Measurements from ENCODE around the gene DDHD1.

DDHD1 gene

DNA sequence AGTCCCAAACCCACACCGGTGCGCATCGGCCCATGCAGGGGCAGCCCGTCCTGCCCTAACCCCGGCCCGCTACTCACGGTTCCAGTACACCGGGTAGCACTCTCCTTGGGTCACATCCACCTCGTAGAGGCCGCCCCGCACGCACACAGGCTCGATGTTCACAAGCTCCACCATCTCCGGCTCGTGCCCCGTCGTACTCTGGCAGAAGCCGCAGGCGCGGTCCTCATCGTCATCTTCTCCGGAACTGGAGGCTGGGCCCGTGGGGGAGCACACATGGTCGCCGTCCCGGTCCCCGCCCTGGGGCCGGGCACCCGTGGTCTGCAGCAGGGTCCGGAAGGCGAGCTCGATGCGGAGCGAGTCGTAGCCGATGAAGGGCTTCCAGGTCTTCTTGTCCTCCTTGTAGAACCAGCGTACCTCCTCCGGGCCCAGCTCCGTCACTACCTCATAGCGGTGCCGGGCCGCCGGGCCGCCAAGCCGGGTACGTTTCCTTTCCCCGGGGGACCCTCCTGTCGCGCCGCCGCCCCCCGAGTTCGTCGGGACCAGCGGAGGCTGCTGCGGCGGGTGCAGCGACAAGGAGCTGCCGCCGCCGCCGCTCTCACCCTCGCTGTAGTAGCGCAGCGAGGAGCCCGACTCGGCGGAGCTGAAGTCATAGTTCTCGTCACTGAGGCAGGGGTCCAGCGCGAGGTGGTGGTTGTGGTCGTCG lies 788 bp downstream of the DDHD1 start (continued):
- TF ChIP-seq KLF16 (tag by site-specific recombination; IDR thresholded peaks at IDR 0.05) (0 out of 2 replicates have a peak, but pooled peaks have one; percentile 23), ZNF24 (tag by site-specific recombination; IDR thresholded peaks at IDR 0.05) (no peak), ZNF510 (tag by site-specific recombination; IDR thresholded peaks at IDR 0.05; ENCODE audit: insufficient replicate concordance) (no peak), ZNF16 (tag by site-specific recombination; IDR thresholded peaks at IDR 0.05; ENCODE audit: low read depth) (no peak), KLF1 (tag by site-specific recombination; IDR thresholded peaks at IDR 0.05) (no peak), ZNF416 (tag by site-specific recombination; IDR thresholded peaks at IDR 0.05) (no peak)

DNA sequence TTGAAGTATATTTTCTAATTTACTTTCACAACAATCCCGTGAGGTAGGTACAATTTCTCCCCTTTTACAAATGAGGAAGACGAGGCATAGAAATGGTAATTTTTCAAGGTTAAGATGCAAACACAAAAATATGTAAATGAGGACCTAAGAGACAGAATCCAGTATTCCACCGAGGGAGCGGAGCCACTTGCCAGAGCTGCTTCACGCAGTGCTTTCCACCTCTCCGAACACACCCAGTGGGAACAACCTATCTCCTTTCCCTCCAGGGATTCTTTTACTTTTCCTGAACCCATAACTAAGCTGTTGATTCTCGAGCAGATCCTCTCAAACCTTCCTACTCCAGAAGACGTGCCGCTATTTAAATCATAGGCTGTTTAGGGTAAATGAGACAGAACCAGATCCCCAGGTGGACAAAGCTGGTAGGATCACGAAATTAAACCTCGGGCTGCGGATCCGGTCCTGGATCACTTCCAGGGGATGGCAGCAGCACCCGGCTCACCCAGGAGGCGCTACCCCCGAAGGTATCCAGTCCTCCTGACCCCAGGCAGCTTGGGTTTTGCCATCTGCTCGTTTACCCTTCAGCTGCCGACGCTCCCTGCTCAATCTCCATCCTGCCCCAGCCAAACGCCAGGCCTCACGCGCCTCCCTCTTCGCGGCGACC lies 1.5 kb downstream of the DDHD1 start:
- peak overlapping the region; percentile 67 for H3K4me3 ChIP-seq (ENCODE audit: low read depth, low read length)
- no peaks in the 10 kb centered on the region for H3K36me3 ChIP-seq (ENCODE audit: control insufficient read depth in 2 of 2, insufficient read depth in 1 of 2, low read length in 2 of 2)
- POLR2A ChIA-PET = interaction anchor here (0.6 to 1.2 kb wide), 3 partner anchors 36 to 1497 kb away, joined by 3 to 5 read pairs (median 4); partner anchors contain the start of genes GPR137C and TXNDC16
- peaks cover 7% of the 10 kb centered on the region for H3K4me1 ChIP-seq (ENCODE audit: control insufficient read depth, insufficient read depth, low read length)
- peak overlapping the region; percentile 85; the same call in 1 of the 2 replicates for H3K27ac ChIP-seq (ENCODE audit: extremely low read depth, low read depth, low read length)
- CTCF ChIA-PET = interaction anchor here (0.6 to 1.5 kb wide), 2 partner anchors 144 to 327 kb away, joined by 4 read pairs; no protein-coding TSS in a partner anchor
- H3K9me3 ChIP-seq (ENCODE audit: control insufficient read depth, insufficient read depth, low read depth, low read length) = no peaks in the 10 kb centered on the region
- no peak for TF ChIP-seq ZNF423 (tag by site-specific recombination; IDR thresholded peaks at IDR 0.05)
- no peak for TF ChIP-seq ZNF239 (tag by site-specific recombination; IDR thresholded peaks at IDR 0.05)
- TF ChIP-seq SCRT2 (tag by site-specific recombination; IDR thresholded peaks at IDR 0.05) = peak; percentile 43
- TF ChIP-seq ZIC2 (tag by site-specific recombination; IDR thresholded peaks at IDR 0.05) = no peak
- TF ChIP-seq, protein P1, sequence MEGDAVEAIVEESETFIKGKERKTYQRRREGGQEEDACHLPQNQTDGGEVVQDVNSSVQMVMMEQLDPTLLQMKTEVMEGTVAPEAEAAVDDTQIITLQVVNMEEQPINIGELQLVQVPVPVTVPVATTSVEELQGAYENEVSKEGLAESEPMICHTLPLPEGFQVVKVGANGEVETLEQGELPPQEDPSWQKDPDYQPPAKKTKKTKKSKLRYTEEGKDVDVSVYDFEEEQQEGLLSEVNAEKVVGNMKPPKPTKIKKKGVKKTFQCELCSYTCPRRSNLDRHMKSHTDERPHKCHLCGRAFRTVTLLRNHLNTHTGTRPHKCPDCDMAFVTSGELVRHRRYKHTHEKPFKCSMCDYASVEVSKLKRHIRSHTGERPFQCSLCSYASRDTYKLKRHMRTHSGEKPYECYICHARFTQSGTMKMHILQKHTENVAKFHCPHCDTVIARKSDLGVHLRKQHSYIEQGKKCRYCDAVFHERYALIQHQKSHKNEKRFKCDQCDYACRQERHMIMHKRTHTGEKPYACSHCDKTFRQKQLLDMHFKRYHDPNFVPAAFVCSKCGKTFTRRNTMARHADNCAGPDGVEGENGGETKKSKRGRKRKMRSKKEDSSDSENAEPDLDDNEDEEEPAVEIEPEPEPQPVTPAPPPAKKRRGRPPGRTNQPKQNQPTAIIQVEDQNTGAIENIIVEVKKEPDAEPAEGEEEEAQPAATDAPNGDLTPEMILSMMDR (tag by site-specific recombination; IDR thresholded peaks at IDR 0.05) = peak; percentile 71
- peak; percentile 87 for TF ChIP-seq ZBTB48 (tag by site-specific recombination; IDR thresholded peaks at IDR 0.05)
- no peak for TF ChIP-seq ZFP37 (tag by site-specific recombination; IDR thresholded peaks at IDR 0.05)
- TF ChIP-seq ZNF341 (tag by site-specific recombination; IDR thresholded peaks at IDR 0.05; ENCODE audit: low read depth) = peak; percentile 75
- no peak for TF ChIP-seq ZNF518A (tag by site-specific recombination; conservative IDR thresholded peaks at IDR 0.05; ENCODE audit: low read depth)
- TF ChIP-seq ZNF140 (tag by site-specific recombination; IDR thresholded peaks at IDR 0.05) = no peak
- TF ChIP-seq ZBTB17 (tag by site-specific recombination; IDR thresholded peaks at IDR 0.05) = peak; percentile 59
- TF ChIP-seq, protein P2, sequence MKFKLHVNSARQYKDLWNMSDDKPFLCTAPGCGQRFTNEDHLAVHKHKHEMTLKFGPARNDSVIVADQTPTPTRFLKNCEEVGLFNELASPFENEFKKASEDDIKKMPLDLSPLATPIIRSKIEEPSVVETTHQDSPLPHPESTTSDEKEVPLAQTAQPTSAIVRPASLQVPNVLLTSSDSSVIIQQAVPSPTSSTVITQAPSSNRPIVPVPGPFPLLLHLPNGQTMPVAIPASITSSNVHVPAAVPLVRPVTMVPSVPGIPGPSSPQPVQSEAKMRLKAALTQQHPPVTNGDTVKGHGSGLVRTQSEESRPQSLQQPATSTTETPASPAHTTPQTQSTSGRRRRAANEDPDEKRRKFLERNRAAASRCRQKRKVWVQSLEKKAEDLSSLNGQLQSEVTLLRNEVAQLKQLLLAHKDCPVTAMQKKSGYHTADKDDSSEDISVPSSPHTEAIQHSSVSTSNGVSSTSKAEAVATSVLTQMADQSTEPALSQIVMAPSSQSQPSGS (tag by site-specific recombination; IDR thresholded peaks at IDR 0.05; ENCODE audit: low read depth) = no peak
- TF ChIP-seq ZNF600 (tag by site-specific recombination; IDR thresholded peaks at IDR 0.05) = 0 out of 2 replicates have a peak, but pooled peaks have one; percentile 44
- no peak for TF ChIP-seq WT1 (tag by site-specific recombination; IDR thresholded peaks at IDR 0.05)
- TF ChIP-seq ZNF791 (tag by site-specific recombination; IDR thresholded peaks at IDR 0.05) = no peak
- TF ChIP-seq ZNF660 (tag by site-specific recombination; IDR thresholded peaks at IDR 0.05) = 0 out of 2 replicates have a peak, but pooled peaks have one; percentile 17
- no peak for TF ChIP-seq KLF10 (tag by site-specific recombination; IDR thresholded peaks at IDR 0.05)
- TF ChIP-seq HIC1 (tag by site-specific recombination; IDR thresholded peaks at IDR 0.05) = peak; percentile 65
- TF ChIP-seq PRDM1 (tag by site-specific recombination; IDR thresholded peaks at IDR 0.05) = peak; percentile 41; the same call in 1 of the 2 replicates
- TF ChIP-seq HOXD13 (CRISPR knock-in tag; IDR thresholded peaks at IDR 0.05; ENCODE audit: borderline replicate concordance) = no peak
